Activated T-cell treated with anti-CD3 and anti-CD28 coated beads for 1 hour (primary cell): ENCODE data around the gene EYS.
"Not testable (repeated sequence)": the region's sequence is repeated elsewhere in the genome, so short reads cannot be mapped to it uniquely, and the experiment has no call there.

Source experiments
- DNase-seq: peaks from one replicate; pipeline ENCODE4 v3.0.0-alpha.2; 2020; ENCODE audit warnings: low read depth

The EYS gene

DNA sequence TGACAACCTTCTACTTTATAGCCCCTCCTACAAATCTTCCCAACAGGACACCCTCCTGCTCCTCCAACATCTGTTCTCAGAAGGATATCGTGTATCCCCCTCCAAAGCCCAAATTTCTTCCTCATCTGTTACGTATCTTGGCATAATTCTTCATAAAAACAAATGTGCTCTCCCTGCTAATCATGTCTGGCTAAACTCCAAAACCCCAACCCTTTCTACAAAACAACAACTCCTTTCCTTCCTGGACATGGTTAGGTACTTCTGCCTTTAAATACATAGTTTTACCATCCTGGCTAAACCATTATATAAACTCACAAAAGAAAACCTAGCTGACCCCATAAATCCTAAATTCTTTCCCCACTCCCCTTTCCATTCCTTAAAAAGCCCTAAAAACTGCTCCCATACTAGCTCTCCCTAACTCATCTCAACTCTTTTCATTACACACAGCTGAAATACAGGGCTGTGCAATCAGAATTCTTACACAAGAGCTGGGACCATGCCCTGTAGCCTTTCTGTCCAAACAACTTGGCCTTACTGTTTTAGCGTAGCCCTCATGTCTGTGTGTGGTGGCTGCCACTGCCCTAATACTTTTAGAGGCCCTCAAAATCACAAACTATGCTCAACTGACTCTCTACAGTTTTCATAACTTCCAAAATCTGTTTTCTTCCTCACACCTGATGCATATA, 1753.5 kb downstream of the EYS start:
- not testable (repeated sequence) for DNase-seq

DNA sequence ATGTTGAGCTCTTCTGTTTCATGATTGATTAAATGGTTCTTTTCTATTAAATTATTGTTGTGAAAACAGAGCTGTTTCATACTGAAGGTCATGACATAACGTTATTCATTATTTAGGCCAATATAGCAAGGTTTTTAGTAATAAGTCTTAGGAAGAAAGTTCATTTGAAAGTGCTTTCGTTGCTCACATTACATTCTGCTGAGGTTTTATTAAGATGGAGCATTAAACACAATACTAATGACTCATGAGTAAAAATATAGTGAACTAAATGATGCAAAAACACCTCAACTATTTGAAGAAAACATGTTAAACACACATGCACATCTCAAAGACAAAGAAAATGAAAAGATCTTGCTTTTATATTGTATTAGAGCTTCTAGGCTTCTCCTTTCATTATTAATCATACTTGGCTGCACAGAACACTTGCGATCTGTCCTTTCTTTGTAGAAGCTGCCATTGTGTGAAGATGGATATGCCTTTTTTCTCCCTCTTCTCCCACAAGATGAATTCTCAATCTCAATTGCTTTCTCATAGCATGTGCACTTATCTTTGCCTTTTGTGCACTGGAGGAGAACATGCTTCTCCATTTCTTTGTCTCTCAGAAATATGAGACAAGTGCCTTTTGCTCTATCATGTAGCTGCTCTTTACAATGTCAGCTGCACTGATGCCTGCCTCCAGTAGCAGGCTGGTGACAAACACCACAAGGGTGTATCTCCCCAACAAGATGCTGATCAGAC, 1759.1 kb downstream of the EYS start:
- no peak for DNase-seq

DNA sequence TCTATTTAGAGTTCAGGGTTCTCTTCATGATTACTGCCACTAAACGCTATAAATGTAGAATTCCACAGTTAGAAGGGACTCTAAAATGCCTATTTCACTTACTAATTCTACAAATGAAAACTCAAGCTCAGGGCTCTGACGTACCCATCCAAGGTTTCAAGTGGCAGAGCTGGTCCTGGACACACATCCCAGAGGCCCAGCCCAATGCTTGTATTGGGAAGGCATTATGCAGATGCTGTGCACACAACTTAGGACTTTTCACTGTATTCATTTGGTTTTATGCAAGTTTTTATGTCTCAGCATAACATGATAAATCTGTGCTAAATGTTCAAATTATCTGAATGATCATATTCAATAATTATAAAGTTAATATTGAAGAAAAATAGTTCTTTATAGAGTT, 1761.0 kb downstream of the EYS start:
- no peak for DNase-seq

DNA sequence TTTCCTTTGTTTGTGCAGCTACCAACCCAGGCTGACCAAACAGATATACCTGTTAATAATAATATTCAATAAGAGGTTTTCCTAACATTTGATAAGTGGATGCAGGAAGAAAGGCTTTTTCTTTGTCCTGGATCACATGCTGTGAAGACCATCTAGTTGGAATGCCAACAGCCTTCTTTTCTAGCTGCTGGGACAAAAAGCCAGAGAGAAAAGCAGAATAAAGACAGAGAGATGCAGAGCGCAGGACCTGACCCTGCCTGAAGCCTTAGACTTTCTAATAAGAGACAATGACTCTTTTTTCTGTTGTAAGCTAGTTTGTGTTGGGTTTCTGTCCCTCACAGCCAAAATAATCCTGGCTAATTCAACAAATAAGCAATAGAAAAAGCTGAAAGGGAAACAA, 1763.2 kb downstream of the EYS start:
- no peak for DNase-seq

DNA sequence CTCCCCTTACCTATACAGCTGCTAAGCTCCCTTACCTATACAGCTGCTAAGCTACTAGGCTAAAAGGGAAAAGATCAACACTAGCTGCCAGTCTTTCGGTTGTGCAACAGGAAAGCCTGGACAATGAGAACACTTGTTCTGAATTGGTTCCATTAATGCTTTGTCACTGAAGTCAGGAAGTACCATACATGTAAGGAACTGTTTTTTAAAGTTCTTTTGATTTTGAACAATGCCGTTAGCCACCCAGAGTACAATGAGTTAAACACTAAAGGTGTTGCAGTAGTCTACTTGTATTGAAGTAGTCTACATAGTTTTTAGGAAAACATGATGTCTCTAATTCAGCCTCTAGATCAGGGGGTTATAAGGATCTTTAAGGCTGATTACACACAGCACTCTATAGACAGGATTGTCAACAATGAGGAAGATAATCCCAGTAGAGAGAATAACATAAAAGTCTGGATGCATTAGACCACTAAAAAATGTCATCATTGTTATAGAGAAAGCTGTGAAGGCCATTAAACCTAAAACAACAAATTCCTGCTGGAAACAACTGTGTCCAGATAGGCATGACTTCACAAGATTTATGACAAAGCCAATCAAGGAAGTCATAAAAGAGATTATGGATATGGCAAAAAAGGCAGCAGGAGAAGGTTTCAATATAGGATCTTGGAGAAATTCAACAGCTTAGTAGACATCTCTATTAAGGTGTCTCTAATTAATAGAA, 1765.1 kb downstream of the EYS start:
- DNase-seq, result no peak

DNA sequence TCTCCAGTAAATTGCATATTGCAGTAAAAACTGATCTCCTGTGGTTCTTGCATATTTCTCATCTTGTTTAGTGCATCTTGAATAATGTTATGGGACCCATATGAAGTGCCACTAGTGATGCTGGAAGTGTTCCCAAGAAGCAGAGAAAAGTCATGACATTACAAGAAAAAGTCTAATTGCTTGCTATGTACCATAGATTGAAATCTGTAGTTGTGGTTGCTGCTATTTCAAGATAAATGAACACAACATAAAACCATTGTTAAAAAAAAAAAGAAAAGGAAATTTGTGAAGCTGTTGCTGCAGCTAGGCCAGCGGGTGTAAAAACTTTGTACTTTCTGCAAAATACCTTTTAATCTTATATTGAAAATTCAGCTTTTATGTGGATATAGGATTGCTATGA, 1767.0 kb downstream of the EYS start:
- DNase-seq, result no peak

DNA sequence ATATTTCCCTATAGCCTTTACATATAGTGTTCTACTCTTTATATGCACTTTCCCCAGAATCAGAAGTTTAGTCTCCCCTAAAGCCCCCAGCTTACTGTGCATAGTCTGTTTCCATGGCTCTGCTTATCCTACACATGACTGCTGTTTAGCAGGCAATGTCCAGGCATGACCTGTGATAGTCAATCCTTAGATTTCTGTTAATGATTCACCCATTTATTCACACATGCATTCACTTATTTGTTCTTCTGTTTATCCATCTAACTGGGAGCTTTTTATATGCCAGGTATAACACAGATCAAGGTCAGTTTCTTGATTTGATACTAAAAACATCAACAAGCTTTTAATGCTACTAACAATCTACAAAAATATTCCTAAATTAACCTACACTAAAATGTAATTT, 1770.6 kb downstream of the EYS start:
- no peak for DNase-seq

GRCh38 chr6:63935732-63936131, 1771.3 kb downstream of the EYS start:
- no peak for DNase-seq

GRCh38 chr6:63933948-63934347, 1773.1 kb downstream of the EYS start:
- DNase-seq, result not testable (repeated sequence)

GRCh38 chr6:63930848-63931247, 1776.2 kb downstream of the EYS start:
- no peak for DNase-seq

- no peak for DNase-seq
These were observed 1777.9 kb downstream of the EYS start for GRCh38 chr6:63929111-63929510.

DNA sequence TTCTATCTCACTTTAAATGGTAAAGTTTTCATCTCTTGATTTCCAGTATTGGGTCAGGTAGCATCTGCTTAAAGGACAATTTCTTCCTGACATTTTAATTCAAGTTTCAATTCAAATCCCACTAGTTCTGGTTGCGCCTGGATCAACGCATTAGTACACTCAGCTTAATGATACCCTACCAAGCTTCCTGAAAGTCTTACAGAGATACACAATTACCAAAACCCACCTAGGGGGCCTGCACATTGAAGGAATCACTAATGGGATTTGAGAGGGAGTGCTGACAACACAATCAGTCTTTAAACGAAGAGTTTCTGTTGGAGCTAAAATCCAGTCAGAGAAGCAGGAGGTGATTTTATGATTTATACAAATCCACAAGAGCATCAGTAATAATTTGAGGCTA, 1778.4 kb downstream of the EYS start:
- DNase-seq, result no peak

GRCh38 chr6:63926950-63927927, 1779.8 kb downstream of the EYS start:
- DNase-seq, result no peak

DNA sequence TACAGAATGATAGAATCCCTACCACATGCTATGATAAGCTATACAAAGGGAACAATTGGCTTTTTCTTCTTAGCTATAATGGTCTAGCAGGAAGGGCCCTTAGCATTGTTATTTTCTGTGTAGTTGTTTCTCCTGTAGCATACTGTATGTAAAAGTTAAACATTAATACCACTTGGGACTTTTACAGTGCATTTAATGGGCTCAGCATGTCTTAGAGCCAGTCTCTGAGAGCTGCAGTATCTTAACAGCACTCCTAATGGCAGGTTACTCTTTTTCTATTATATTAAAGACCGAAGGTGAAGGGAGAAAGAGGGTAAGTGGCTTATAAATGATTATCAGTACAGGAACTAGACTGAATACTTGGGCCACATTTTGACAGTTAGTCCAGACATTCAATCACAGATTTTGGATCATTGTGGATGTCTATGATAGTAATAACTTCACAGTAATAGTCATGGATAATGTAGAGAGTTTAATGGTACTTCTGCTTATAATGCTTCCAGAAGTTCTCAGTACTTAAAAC, 1780.7 kb downstream of the EYS start:
- DNase-seq, result no peak

DNA sequence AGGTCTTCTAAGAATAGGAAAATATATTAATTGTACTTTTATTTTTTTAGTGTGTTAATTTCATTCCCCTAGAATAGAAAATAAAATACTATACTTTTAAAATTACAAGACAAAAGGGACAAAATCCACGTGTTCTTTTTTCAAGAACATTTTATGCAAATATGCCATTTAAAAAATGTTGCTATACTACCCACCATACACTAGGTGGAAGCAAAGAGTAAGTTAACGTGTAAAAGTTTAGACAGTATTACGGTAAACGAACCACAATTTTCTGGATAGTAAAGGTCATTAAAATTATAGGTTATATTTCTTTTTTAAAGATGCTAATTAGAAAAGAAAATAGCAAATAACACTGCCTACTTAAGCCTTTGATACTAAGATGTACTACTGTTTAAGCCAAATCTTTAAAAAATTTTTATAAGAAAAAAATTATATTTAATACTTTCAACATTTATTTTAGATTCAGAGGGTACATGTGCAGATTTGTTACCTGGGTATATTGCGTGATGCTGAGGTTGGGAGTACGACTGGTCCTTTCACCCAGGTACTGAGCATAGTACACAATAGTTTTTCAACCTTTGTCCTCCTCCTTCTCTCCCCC, 1783.8 kb downstream of the EYS start:
- DNase-seq, result no peak

- no peak for DNase-seq
These were observed 1787.4 kb downstream of the EYS start for GRCh38 chr6:63919556-63920110.

DNA sequence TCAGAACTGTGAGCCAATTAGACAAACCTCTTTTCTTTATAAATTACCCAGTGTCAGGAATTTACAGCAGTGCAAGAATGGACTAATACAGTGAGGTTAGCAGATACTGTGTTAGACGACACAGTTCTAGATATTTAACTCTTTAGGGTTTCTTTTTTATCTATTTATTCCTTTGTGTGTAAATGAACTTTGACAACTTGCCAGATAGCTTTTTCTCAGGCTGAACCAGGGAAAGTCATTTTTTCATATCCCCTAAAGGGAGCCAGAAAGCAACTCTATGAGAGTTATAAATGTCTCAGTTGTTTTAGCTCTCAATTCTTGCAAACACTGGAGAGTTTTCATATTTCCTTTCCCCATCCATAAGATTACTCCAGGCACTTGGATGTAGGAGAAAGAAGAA, 1794.1 kb downstream of the EYS start:
- no peak for DNase-seq

DNA sequence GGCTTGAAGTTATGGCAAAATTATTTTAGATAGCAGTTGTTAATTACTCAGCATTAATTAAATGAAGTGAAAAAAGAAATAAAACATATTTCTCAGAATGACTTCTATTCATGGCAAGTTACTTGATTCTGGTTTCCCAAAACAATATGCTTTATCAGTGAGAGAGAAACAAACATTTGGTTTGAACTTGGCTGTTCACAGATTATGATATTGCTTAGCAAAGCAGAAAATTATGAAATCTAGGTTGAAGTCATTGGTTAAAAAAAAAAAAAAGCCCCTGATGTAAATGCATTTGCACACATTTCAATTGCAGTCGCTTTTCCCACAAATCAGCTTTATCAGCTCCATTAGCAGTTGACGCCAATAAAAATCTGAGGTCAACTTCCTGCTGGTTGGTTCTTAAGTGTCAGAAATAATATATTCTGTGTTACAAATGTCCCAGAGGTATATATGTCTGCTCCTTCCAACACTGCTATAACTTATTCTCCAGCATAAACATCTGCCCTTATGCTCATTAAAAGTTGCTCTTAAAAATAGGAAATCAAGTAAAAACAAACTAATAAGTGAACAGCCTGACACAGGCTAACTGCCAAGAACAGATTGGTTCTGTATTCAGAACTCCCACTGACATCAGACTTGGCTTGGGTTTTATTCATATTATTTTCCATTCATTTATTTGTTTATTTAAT, 1796.0 kb downstream of the EYS start:
- DNase-seq, result no peak

DNA sequence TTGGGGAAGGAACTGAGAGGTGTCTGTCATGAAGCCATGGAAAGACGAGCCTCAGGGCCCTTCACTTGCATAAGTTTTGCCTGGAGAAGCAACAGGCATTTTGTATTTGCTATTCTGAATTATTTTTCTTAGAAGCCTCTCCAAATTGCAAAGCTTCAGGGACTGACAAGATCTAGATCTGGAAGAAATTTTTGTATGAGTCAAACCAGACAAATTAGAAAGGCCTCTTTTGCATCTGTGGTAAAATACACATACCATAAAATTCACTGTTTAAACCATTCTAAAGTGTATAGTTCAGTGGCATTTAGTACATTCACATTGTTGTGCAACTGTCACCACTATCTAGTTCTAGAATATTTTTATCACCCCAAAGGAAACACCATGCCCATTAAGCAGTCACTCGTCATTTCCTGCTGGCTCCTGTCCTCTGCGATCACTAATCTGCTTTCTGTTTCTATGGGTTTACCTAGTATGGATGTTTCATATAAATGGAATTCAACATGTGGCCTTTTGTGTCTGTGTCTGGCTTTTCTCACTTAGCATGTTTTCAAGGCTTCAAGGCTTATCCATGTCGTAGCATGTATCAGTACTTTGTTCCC, 1802.3 kb downstream of the EYS start:
- no peak for DNase-seq

DNA sequence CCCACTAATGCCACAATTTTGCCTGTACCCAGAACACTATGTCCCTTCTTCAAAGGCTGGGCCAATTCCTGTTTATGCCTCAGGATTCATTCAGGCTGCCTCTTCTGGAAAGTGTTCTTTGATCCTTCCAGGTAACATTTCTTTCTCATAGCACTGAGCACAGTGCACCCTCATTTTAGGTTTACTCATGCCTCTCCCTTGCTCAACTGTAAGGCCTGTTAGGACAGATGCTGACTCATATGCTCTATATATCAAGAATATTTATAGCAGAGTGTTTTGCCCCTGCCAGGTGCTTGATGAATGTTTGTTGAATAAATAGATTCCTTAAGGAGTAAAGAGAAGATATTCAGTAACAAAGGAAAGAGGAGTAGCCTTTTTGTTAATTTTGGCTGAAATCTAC, 1807.5 kb downstream of the EYS start:
- no peak for DNase-seq
